DND-41 (cell line): ENCODE results near the gene BAIAP2L2.
A peak's percentile ranks its signal among the peaks of the same experiment; 100 is the strongest.

Experiments used
- ATAC-seq: fragments of 200-7000 bp; cut with Tn5 transposase; 3 replicates; pipeline ENCODE4 v1.9.1; 2021; ENCODE audit warnings: low read depth; ENCODE audit not compliant: insufficient read depth
- DNase-seq: peaks from one replicate; pipeline ENCODE4 v3.0.0-alpha.2; 2020
- H2AFZ ChIP-seq: 2 replicates; pipeline ENCODE4 v1.6.0; 2012; ENCODE audit warnings: low read depth, low read length
- H3K27ac ChIP-seq: 2 replicates; pipeline ENCODE4 v1.5.1; 2012; ENCODE audit warnings: low read length, inconsistent platforms
- H3K27me3 ChIP-seq: fragments of 200-600 bp; sonication (generic); 2 replicates; pipeline ENCODE4 v1.6.0; 2012; ENCODE audit warnings: low read length, mild to moderate bottlenecking, inconsistent platforms; ENCODE audit not compliant: insufficient read depth, poor library complexity
- H3K36me3 ChIP-seq: 2 replicates; pipeline ENCODE4 v1.5.1; 2012; ENCODE audit warnings: low read length, inconsistent platforms; ENCODE audit not compliant: insufficient read depth
- H3K4me1 ChIP-seq: 2 replicates; pipeline ENCODE4 v1.5.1; 2012; ENCODE audit warnings: mild to moderate bottlenecking, low read length; ENCODE audit not compliant: insufficient read depth
- H3K4me2 ChIP-seq: 2 replicates; pipeline ENCODE4 v1.6.0; 2012; ENCODE audit warnings: mild to moderate bottlenecking, moderate library complexity, low read length, inconsistent platforms; ENCODE audit not compliant: insufficient read depth
- H3K4me3 ChIP-seq, 2 experiments: fragments of 200-600 bp in 1 of 2; shearing (Covaris generic) in 1 of 2; 2 replicates each; pipeline ENCODE4 v1.5.1; 2012 to 2016; ENCODE audit warnings: inconsistent platforms in 2 of 2, low read length in 2 of 2, mild to moderate bottlenecking in 2 of 2, low read depth in 1 of 2, moderate library complexity in 1 of 2
- H3K79me2 ChIP-seq: 2 replicates; pipeline ENCODE4 v1.6.0; 2012; ENCODE audit warnings: low read length, inconsistent platforms; ENCODE audit not compliant: insufficient read depth
- H3K9ac ChIP-seq: 2 replicates; pipeline ENCODE4 v1.6.0; 2012; ENCODE audit warnings: low read depth, mild to moderate bottlenecking, inconsistent platforms, low read length, moderate library complexity
- H3K9me3 ChIP-seq: 2 replicates; pipeline ENCODE4 v1.5.1; 2012; ENCODE audit warnings: low read length, moderate library complexity, mild to moderate bottlenecking, inconsistent platforms; ENCODE audit not compliant: insufficient read depth, severe bottlenecking
- H4K20me1 ChIP-seq: 2 replicates; pipeline ENCODE4 v1.6.0; 2012; ENCODE audit warnings: low read length; ENCODE audit not compliant: insufficient read depth
- EZH2 ChIP-seq: IDR thresholded peaks from 3 replicates; pipeline ENCODE4 v1.6.1; 2012; ENCODE audit warnings: borderline replicate concordance, low read depth, mild to moderate bottlenecking, moderate library complexity, low read length, inconsistent platforms; ENCODE audit not compliant: severe bottlenecking
- TF ChIP-seq, protein P1 (sequence below): IDR thresholded peaks from 2 replicates; pipeline ENCODE4 v1.5.1; 2012; ENCODE audit warnings: borderline replicate concordance, low read length, moderate library complexity, mild to moderate bottlenecking; ENCODE audit not compliant: poor library complexity, severe bottlenecking; ENCODE audit errors: extremely low read depth

The BAIAP2L2 gene

DNA sequence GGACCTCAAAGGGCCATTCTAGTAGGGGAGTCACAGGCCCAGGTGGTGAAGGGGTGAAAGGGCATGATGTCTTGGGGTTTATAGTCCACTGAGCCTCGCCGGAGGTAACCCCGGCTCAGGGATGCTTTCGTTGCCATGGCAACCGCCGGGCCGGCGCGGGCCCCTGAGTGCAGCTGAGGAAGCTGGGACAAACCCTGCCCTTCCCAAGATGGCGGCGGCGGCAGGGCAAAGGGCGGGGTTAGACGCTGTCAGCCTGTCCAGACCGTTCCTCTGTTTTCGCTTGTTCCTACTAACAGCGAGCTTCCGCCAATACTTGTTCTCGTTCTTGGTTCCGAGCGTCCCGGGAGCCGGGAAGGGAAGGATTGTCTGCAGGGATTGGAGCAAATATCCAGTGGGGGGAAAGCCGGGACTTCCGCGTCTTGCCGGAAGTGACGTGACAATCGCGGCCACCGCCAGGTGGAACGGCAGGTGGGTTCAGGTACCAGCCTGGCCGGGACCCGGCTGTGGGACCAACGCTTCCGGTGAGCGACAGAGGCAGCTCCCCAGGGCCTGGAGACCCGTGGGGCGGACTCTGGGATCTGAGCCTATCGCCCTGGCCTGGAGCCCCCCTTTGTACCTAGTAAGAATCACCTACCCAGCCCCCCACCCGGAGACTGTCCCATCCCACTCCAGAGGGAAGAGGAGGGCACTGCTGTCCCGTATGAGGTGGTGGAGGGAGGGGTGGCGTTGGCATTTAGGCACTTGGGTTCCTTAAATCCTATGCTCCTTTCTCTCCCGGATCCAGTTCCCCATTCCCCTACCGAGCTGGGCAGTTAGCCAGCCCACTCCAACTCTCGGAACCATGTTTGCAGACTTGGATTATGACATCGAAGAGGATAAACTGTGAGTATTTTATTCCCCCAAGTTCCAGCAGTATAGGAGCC is 53.3 kb downstream of the BAIAP2L2 start, which contains the start of gene PICK1:
PICK1 (plus strand) TSS at position 436 of the 923 bp plus-strand sequence; CDS start at position 842, 406 bp downstream.
- no peak within 1 kb of the TSS for H2AFZ ChIP-seq
- no peaks in the 10 kb centered on the region for H3K79me2 ChIP-seq
- H3K4me2 ChIP-seq = no peak within 1 kb of the TSS
- no peaks in the 10 kb centered on the region for H3K36me3 ChIP-seq
- no peak for DNase-seq
- H3K9ac ChIP-seq = no peak within 1 kb of the TSS
- no peaks in the 10 kb centered on the region for H4K20me1 ChIP-seq
- no peak within 1 kb of the TSS for H3K4me3 ChIP-seq
- peaks cover 2% of the 10 kb centered on the region for H3K27me3 ChIP-seq
- H3K9me3 ChIP-seq = no peaks in the 10 kb centered on the region
- no peak within 1 kb of the TSS for H3K27ac ChIP-seq
- ATAC-seq = no peak
- TF ChIP-seq, protein P1, sequence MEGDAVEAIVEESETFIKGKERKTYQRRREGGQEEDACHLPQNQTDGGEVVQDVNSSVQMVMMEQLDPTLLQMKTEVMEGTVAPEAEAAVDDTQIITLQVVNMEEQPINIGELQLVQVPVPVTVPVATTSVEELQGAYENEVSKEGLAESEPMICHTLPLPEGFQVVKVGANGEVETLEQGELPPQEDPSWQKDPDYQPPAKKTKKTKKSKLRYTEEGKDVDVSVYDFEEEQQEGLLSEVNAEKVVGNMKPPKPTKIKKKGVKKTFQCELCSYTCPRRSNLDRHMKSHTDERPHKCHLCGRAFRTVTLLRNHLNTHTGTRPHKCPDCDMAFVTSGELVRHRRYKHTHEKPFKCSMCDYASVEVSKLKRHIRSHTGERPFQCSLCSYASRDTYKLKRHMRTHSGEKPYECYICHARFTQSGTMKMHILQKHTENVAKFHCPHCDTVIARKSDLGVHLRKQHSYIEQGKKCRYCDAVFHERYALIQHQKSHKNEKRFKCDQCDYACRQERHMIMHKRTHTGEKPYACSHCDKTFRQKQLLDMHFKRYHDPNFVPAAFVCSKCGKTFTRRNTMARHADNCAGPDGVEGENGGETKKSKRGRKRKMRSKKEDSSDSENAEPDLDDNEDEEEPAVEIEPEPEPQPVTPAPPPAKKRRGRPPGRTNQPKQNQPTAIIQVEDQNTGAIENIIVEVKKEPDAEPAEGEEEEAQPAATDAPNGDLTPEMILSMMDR = no peak
- TF ChIP-seq EZH2 = no peak
- peaks cover 3% of the 10 kb centered on the region for H3K4me1 ChIP-seq

DNA sequence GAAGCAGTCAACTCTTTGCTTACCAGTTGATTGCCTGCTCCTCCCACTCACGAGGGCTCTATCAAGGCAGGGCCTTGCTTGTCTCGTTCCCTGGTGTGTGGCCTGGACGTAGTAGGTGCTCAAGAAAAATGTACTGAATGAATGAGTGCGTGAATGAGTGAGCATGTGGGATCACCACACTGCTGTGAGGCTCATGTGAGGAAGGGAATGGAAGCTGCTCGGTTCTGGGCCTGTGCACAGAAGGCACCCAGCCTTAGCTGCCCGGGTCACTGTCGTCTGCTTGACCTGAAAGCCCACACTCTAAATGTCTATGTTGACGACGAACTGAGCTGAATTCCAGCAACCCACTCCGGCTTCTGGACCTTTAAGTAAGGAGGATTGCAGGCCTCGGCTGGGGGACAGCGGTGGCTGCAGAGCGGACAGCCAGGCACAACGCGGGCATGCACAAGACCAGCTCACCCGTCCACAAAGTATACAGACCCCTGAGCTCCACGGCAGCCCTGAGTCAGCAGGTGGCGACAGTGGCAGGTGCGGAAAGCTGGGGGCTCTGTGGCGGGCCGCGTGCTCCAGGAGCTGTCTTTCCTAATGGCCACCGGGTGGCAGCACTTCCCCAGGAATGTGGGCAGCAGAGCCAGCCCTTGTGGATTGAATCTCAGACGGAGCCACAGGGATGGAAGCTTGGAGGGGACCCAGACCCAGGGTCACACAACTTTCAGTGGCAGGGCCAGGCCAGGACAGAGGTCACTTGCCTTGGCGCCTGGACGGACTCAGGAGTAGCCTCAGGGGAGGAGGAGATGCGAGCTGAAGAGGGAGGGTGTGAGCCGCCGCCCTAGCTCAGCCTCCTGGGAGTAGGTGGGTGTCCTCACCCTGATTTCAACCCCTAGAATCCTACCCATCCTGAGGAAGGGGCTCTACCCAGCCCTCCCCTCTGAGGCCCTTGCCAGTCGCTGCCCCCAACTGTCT is 58.3 kb downstream of the BAIAP2L2 start:
- Histone ChIP-seq H3K4me3 (no peak overlapping the region), H4K20me1 (peaks cover 5% of the 10 kb centered on the region; the same call in 1 of the 2 replicates), H3K9ac (no peak overlapping the region), H3K27ac (no peak overlapping the region), H3K36me3 (no peaks in the 10 kb centered on the region), H3K79me2 (no peaks in the 10 kb centered on the region), H3K9me3 (no peaks in the 10 kb centered on the region), H3K4me2 (peak overlapping the region; percentile 23; the same call in 1 of the 2 replicates), H3K27me3 (peaks cover 2% of the 10 kb centered on the region), H3K4me1 (peaks cover 8% of the 10 kb centered on the region), H2AFZ (peak overlapping the region; percentile 54; the same call in 1 of the 2 replicates)
- DNase-seq = peak; percentile 79
- no peak for TF ChIP-seq EZH2
- TF ChIP-seq, protein P1 = peak; percentile 96
- ATAC-seq = peak; percentile 98

DNA sequence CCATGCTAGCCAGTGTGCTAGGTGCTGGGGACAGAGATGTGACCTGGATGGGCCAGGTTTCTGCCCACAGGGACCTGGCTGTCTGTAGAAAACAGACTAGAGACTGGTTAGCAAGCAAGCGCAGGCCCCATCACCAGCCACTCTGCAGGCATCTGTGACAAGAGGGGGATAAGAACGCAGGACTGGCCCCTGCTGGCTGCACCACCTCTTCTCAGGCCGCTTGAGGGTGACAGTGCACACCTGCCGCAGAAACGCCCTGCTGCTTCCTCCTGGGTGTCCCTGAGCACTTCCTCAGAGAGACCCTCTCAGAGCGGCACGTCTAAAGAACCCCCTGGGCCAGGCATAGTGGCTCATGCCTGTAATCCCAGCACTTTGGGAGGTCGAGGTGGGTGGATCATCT is 59.2 kb downstream of the BAIAP2L2 start:
- H3K4me2 ChIP-seq = no peak overlapping the region
- ATAC-seq = no peak
- no peak for TF ChIP-seq EZH2
- TF ChIP-seq, protein P1 = no peak
- H3K27ac ChIP-seq = no peak overlapping the region
- H3K9me3 ChIP-seq = no peaks in the 10 kb centered on the region
- H3K27me3 ChIP-seq = peaks cover 2% of the 10 kb centered on the region
- H2AFZ ChIP-seq = no peak overlapping the region
- peaks cover 8% of the 10 kb centered on the region for H3K4me1 ChIP-seq
- no peak overlapping the region for H3K4me3 ChIP-seq
- H4K20me1 ChIP-seq = peaks cover 5% of the 10 kb centered on the region; the same call in 1 of the 2 replicates
- H3K36me3 ChIP-seq = no peaks in the 10 kb centered on the region
- no peak for DNase-seq
- H3K79me2 ChIP-seq = no peaks in the 10 kb centered on the region
- H3K9ac ChIP-seq = no peak overlapping the region
